ENCODE results near the gene HMGCL. TPM values are rescaled to one million over a fixed set of nuclear protein-coding genes. Genes with fewer than 3 reads are reported as not detected.

Gene HMGCL
- total RNA-seq, 1 donor from 2014 or later, result 30.7 TPM

DNA sequence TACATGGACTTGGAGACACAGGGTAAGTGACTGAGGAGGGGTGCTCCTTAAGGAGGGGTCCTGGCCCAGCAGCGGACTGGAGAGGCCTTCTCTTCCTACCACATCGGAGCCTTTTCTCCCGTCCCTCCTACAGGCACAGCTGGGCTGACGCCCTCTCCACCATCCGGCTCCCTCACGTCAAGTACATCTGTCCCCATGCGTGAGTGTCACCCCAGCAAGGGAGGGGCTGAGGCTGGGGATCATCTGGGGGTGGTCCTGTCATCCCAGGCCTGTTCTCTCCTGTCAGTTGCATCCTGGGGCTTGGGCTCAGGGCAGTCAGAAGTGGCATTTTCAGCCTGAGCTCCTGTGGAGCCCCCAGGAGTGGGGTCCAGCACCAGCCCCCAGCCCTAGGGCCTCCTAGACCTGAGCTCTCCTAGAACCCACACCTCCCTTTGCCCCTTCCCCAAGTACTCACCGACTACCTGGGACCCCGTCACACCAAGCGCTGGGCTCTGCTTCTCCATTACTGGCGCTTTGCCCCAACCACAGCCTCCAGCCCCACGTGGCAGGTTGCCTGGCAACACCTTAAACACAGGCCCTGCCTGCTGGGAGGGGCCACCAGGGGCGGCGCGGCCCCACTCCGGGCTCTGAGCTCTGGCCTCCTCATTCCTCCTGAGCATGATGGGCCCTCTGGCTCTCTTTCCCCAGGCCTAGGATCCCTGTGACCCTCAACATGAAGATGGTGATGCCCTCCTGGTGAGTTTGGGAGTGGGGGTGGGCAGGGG, 32.0 kb downstream of the HMGCL start:
- peaks cover 26% of the 10 kb centered on the region for H3K4me1 Mint-ChIP-seq
- H3K4me3 Mint-ChIP-seq, result no peak overlapping the region
- ChIA-PET CTCF (no interaction called here), POLR2A (interaction anchor here (0.7 to 6.2 kb wide), 2 partner anchors 15 to 32 kb away, joined by 4 to 61 read pairs; partner anchors contain the start of gene PITHD1)
- no peak overlapping the region for H3K27ac Mint-ChIP-seq
- H3K27me3 Mint-ChIP-seq, result no peaks in the 10 kb centered on the region
- ATAC-seq (ENCODE audit: low read depth), result no peak
- intact Hi-C loops (cut with micrococcal nuclease), result no loop called here
- no peaks in the 10 kb centered on the region for H3K9me3 Mint-ChIP-seq
- DNase-seq, result no peak
- peaks cover 54% of the 10 kb centered on the region for H3K36me3 Mint-ChIP-seq (ENCODE audit: low read depth)
- TF ChIP-seq, protein P1, sequence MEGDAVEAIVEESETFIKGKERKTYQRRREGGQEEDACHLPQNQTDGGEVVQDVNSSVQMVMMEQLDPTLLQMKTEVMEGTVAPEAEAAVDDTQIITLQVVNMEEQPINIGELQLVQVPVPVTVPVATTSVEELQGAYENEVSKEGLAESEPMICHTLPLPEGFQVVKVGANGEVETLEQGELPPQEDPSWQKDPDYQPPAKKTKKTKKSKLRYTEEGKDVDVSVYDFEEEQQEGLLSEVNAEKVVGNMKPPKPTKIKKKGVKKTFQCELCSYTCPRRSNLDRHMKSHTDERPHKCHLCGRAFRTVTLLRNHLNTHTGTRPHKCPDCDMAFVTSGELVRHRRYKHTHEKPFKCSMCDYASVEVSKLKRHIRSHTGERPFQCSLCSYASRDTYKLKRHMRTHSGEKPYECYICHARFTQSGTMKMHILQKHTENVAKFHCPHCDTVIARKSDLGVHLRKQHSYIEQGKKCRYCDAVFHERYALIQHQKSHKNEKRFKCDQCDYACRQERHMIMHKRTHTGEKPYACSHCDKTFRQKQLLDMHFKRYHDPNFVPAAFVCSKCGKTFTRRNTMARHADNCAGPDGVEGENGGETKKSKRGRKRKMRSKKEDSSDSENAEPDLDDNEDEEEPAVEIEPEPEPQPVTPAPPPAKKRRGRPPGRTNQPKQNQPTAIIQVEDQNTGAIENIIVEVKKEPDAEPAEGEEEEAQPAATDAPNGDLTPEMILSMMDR (IDR thresholded peaks at IDR 0.05), result no peak

- Mint-ChIP-seq H3K36me3 (ENCODE audit: low read depth) (peaks cover 56% of the 10 kb centered on the region), H3K4me1 (peaks cover 26% of the 10 kb centered on the region), H3K27me3 (no peaks in the 10 kb centered on the region), H3K4me3 (peak overlapping the region; percentile 99), H3K27ac (peak overlapping the region; percentile 95), H3K9me3 (no peaks in the 10 kb centered on the region)
- TF ChIP-seq, protein P1 (IDR thresholded peaks at IDR 0.05), result no peak
- ChIA-PET POLR2A (interaction anchor here (0.7 to 6.2 kb wide), 8 partner anchors 8 to 188 kb away, joined by 3 to 61 read pairs (median 6); partner anchors contain the start of genes CNR2, GALE, HMGCL and PITHD1), CTCF (interaction anchor here (1.0 to 1.5 kb wide), 3 partner anchors 12 to 124 kb away, joined by 3 to 4 read pairs (median 3); no protein-coding TSS in a partner anchor)
- ATAC-seq (ENCODE audit: low read depth), result no peak
- intact Hi-C loops (cut with micrococcal nuclease), result no loop called here
- no peak for DNase-seq
Observed at GRCh38 chr1:23792151-23792945, 32.9 kb downstream of the HMGCL start.

DNA sequence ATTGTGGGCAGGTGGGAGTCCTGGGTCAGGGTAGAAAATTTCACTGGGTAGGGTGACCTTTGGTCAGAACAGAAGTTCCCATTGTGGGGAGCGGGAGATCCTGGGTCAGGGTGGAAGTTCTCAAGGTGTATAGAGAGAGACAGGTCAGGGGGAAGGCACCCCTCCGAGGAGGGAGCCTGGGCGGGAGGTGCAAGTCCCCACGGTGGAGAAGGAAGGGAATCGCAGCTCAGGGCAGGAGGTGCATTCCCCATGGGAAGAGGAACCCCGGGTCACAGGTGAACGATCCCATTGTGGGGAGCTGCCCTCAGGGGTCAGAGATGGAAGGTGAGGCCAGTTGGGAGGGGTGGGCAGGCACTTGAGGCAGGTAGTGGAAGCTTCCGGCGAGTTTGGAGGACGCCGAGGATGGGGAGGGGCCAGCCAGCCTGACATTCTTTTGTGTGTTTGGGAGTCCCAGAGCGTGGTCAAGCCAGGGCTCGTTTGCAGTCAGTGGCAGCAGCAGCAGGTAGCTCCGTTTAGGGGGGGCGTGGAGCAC, 33.6 kb downstream of the HMGCL start:
- peak overlapping the region; percentile 99 for H3K4me3 Mint-ChIP-seq
- peaks cover 58% of the 10 kb centered on the region for H3K36me3 Mint-ChIP-seq (ENCODE audit: low read depth)
- ATAC-seq (ENCODE audit: low read depth) (peak; percentile 26), DNase-seq (no peak)
- H3K9me3 Mint-ChIP-seq, result no peaks in the 10 kb centered on the region
- H3K27ac Mint-ChIP-seq, result peak overlapping the region; percentile 95
- intact Hi-C loops (cut with micrococcal nuclease), result loop anchor here (1.0 to 2.0 kb wide), 3 partner anchors 9 to 41 kb away; partner anchors contain the start of genes GALE and PITHD1
- H3K27me3 Mint-ChIP-seq, result no peaks in the 10 kb centered on the region
- TF ChIP-seq, protein P1 (IDR thresholded peaks at IDR 0.05), result no peak
- POLR2A ChIA-PET, result interaction anchor here (0.7 to 6.2 kb wide), 13 partner anchors 8 to 188 kb away, joined by 3 to 61 read pairs (median 5); partner anchors contain the start of genes CNR2, GALE, HMGCL and PITHD1
- CTCF ChIA-PET, result interaction anchor here (0.5 to 1.5 kb wide), 4 partner anchors 12 to 597 kb away, joined by 3 to 5 read pairs (median 4); no protein-coding TSS in a partner anchor
- peaks cover 26% of the 10 kb centered on the region for H3K4me1 Mint-ChIP-seq

GRCh38 chr1:23790696-23791515, 34.3 kb downstream of the HMGCL start, which contains the start of gene LYPLA2:
LYPLA2 (plus strand) TSS chr1:23791145; CDS start chr1:23792683, 1,538 bp downstream.
- CTCF ChIA-PET, result interaction anchor here (0.5 to 1.5 kb wide), 6 partner anchors 13 to 596 kb away, joined by 3 to 5 read pairs (median 4); no protein-coding TSS in a partner anchor

More at GRCh38 chr1:23790696-23791515, 34.3 kb downstream of the HMGCL start, which contains the start of gene LYPLA2:
- intact Hi-C loops (cut with micrococcal nuclease), result loop anchor here (1.0 to 2.0 kb wide), 3 partner anchors 9 to 40 kb away; partner anchors contain the start of genes GALE and PITHD1
- H3K36me3 Mint-ChIP-seq (ENCODE audit: low read depth), result peaks cover 62% of the 10 kb centered on the region
- no peaks in the 10 kb centered on the region for H3K9me3 Mint-ChIP-seq
- DNase-seq, result peak; percentile 81
- H3K27ac Mint-ChIP-seq, result peak within 1 kb of the TSS; percentile 95
- H3K27me3 Mint-ChIP-seq, result no peaks in the 10 kb centered on the region
- peak; percentile 90 for ATAC-seq (ENCODE audit: low read depth)
- TF ChIP-seq, protein P1 (IDR thresholded peaks at IDR 0.05), result no peak
- POLR2A ChIA-PET, result interaction anchor here (0.6 to 6.2 kb wide), 15 partner anchors 10 to 1906 kb away, joined by 3 to 61 read pairs (median 5); partner anchors contain the start of genes CNR2, GALE, HMGCL and HNRNPR
- peaks cover 26% of the 10 kb centered on the region for H3K4me1 Mint-ChIP-seq
- H3K4me3 Mint-ChIP-seq, result peak within 1 kb of the TSS; percentile 99
